DMS79 treated with DMSO at 0.1 percent for 48 hours (cell line): ENCODE data around the gene SP140.
"Not testable (repeated sequence)": the region's sequence is repeated elsewhere in the genome, so short reads cannot be mapped to it uniquely, and the experiment has no call there.

ENCODE experiments used
- DNase-seq: peaks from one replicate; lab custom pipeline; 2025; lab: John Stamatoyannopoulos, UW

SP140 gene

GRCh38 chr2:230289311-230289710 is 63.8 kb downstream of the SP140 start:
- DNase-seq, result not testable (repeated sequence)

- DNase-seq, result no peak
Measured at GRCh38 chr2:230295192-230295591, 69.7 kb downstream of the SP140 start.

- no peak for DNase-seq
Measured at GRCh38 chr2:230296917-230297316, 71.4 kb downstream of the SP140 start.

- DNase-seq, result no peak
Measured at GRCh38 chr2:230299618-230300017, 74.1 kb downstream of the SP140 start.

- no peak for DNase-seq
Measured at GRCh38 chr2:230305416-230306275, 80.1 kb downstream of the SP140 start.

- DNase-seq, result no peak
Measured at GRCh38 chr2:230306474-230306873, 80.9 kb downstream of the SP140 start.

- DNase-seq, result no peak
Measured at GRCh38 chr2:230307485-230307884, 81.9 kb downstream of the SP140 start.

- DNase-seq, result no peak
Measured at GRCh38 chr2:230308402-230309000, 83.0 kb downstream of the SP140 start.

- DNase-seq, result not testable (repeated sequence)
Measured at GRCh38 chr2:230310792-230311191, 85.3 kb downstream of the SP140 start.

GRCh38 chr2:230311634-230312033 is 86.1 kb downstream of the SP140 start:
- DNase-seq, result not testable (repeated sequence)

- DNase-seq, result no peak
Measured at GRCh38 chr2:230312638-230313037, 87.1 kb downstream of the SP140 start.

GRCh38 chr2:230317366-230317765 is 91.8 kb downstream of the SP140 start:
- no peak for DNase-seq

- DNase-seq, result no peak
Measured at GRCh38 chr2:230318190-230319121, 92.9 kb downstream of the SP140 start.

- no peak for DNase-seq
Measured at GRCh38 chr2:230319211-230319862, 93.8 kb downstream of the SP140 start.

GRCh38 chr2:230321031-230321430 is 95.5 kb downstream of the SP140 start:
- DNase-seq, result no peak

- no peak for DNase-seq
Measured at GRCh38 chr2:230322561-230323384, 97.2 kb downstream of the SP140 start.

GRCh38 chr2:230323385-230324106 is 98.0 kb downstream of the SP140 start:
- DNase-seq, result no peak

GRCh38 chr2:230324503-230324902 is 99.0 kb downstream of the SP140 start:
- no peak for DNase-seq

- DNase-seq, result no peak
Measured at GRCh38 chr2:230325316-230326243, 100.0 kb downstream of the SP140 start.
